Large intestine (tissue), 1 donor: ENCODE data around the gene PIPOX. TPM values are rescaled to one million over a fixed set of nuclear protein-coding genes. Genes with fewer than 3 reads are reported as not detected.

Experiments
- polyA plus RNA-seq: library from polyadenylated mRNA; unstranded; fragments of 120-200 nt; gene quantifications from one replicate; pipeline ENCODE4 v1.2.1, GENCODE V29; 2013

PIPOX gene
- polyA plus RNA-seq, 1 donor: 51.5 TPM

Other genes with a start within 250 kb of the PIPOX start
- gene FAM222B, start 200.4 kb upstream of the PIPOX start, polyA plus RNA-seq: 24.0 TPM
- 54.2 TPM for gene ERAL1, start 188.1 kb upstream of the PIPOX start, polyA plus RNA-seq
- 74.6 TPM for gene FLOT2, start 145.4 kb upstream of the PIPOX start, polyA plus RNA-seq
- gene DHRS13, start 140.1 kb upstream of the PIPOX start, polyA plus RNA-seq: 8.4 TPM
- gene PHF12, start 91.6 kb upstream of the PIPOX start, polyA plus RNA-seq: 27.7 TPM
- 4.6 TPM for gene SEZ6, start 37.1 kb upstream of the PIPOX start, polyA plus RNA-seq
- gene MYO18A, start 137.3 kb downstream of the PIPOX start, polyA plus RNA-seq: 46.2 TPM
- not detected for gene CRYBA1, start 203.7 kb downstream of the PIPOX start, polyA plus RNA-seq